Epithelial cell of esophagus (primary cell): ENCODE results near the gene DPYSL3.

Source experiments
- DNase-seq: peaks from one replicate; pipeline ENCODE4 v3.0.0; 2010; ENCODE audit warnings: low read depth
- H3K4me3 ChIP-seq: 2 replicates; pipeline ENCODE4 v1.5.1; 2011; ENCODE audit warnings: mild to moderate bottlenecking, low read length, control low read depth
- CTCF ChIP-seq: IDR thresholded peaks from 2 replicates; pipeline ENCODE4 v1.5.1; 2011; ENCODE audit warnings: low read depth, mild to moderate bottlenecking, low read length, control low read depth, inconsistent platforms; ENCODE audit not compliant: insufficient read depth; ENCODE audit errors: missing control alignments

DPYSL3 gene

GRCh38 chr5:147361441-147362175 lies 148.3 kb downstream of the DPYSL3 start:
- H3K4me3 ChIP-seq, result no peak overlapping the region
- DNase-seq, result peak; percentile 5

GRCh38 chr5:147360816-147361215 lies 149.1 kb downstream of the DPYSL3 start:
- TF ChIP-seq CTCF, result no peak
- H3K4me3 ChIP-seq, result no peak overlapping the region
- no peak for DNase-seq

More at GRCh38 chr5:147361441-147362175, 148.3 kb downstream of the DPYSL3 start:
- no peak for TF ChIP-seq CTCF

GRCh38 chr5:147359581-147359980 lies 150.3 kb downstream of the DPYSL3 start:
- no peak for TF ChIP-seq CTCF
- no peak overlapping the region for H3K4me3 ChIP-seq
- DNase-seq, result no peak

- TF ChIP-seq CTCF, result no peak
- no peak overlapping the region for H3K4me3 ChIP-seq
- DNase-seq, result no peak
Measured at GRCh38 chr5:147359101-147359500, 150.8 kb downstream of the DPYSL3 start.

- no peak overlapping the region for H3K4me3 ChIP-seq
- no peak for DNase-seq
- no peak for TF ChIP-seq CTCF
Measured at GRCh38 chr5:147349241-147349640, 160.6 kb downstream of the DPYSL3 start.

GRCh38 chr5:147348451-147348850 lies 161.4 kb downstream of the DPYSL3 start:
- no peak overlapping the region for H3K4me3 ChIP-seq
- no peak for TF ChIP-seq CTCF
- DNase-seq, result peak; percentile 24

- DNase-seq, result peak; percentile 73
- no peak for TF ChIP-seq CTCF
- no peak overlapping the region for H3K4me3 ChIP-seq
Measured at GRCh38 chr5:147348046-147348445, 161.8 kb downstream of the DPYSL3 start.
